ENCODE data around the gene CEP164. TPM values are rescaled to one million over a fixed set of nuclear protein-coding genes. Genes with fewer than 3 reads are reported as not detected.

Gene CEP164
- total RNA-seq, 1 donor from 2014 or later: 5.9 TPM

DNA sequence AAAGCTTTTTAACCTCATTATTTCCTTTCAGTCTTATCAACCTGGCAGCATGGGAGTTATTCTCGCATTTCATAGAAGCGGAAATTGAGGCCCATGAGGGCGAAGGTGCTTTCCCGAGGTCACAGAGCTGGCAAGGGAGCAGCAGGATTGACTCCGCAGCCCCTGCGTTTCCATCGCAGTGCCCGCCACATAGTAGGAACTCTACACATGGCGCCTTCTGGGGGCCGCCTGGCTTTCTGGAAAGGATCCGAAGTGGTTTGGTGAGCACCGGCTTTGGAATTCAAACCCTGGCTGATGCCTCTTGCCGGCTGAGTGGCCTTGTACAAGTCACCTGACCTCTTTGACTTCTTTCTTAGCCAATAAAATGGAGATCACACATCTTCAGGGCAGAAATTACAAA is 93.4 kb downstream of the CEP164 start:
- Histone ChIP-seq H3K9me3 (replicated peaks) (no peaks in the 10 kb centered on the region), H3K4me1 (no peaks in the 10 kb centered on the region), H3K4me3 (no peak overlapping the region), H3K36me3 (no peaks in the 10 kb centered on the region), H3K27ac (replicated peaks) (no peak overlapping the region), H3K27me3 (ENCODE audit: low read depth) (peaks cover 41% of the 10 kb centered on the region)
- TF ChIP-seq, protein P1, sequence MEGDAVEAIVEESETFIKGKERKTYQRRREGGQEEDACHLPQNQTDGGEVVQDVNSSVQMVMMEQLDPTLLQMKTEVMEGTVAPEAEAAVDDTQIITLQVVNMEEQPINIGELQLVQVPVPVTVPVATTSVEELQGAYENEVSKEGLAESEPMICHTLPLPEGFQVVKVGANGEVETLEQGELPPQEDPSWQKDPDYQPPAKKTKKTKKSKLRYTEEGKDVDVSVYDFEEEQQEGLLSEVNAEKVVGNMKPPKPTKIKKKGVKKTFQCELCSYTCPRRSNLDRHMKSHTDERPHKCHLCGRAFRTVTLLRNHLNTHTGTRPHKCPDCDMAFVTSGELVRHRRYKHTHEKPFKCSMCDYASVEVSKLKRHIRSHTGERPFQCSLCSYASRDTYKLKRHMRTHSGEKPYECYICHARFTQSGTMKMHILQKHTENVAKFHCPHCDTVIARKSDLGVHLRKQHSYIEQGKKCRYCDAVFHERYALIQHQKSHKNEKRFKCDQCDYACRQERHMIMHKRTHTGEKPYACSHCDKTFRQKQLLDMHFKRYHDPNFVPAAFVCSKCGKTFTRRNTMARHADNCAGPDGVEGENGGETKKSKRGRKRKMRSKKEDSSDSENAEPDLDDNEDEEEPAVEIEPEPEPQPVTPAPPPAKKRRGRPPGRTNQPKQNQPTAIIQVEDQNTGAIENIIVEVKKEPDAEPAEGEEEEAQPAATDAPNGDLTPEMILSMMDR (IDR thresholded peaks at IDR 0.05; ENCODE audit: borderline replicate concordance): no peak
- DNase-seq: no peak
- intact Hi-C loops (cut with micrococcal nuclease): loop anchor here (5.0 kb wide), 1 partner anchor 396 kb away; no protein-coding TSS in a partner anchor

DNA sequence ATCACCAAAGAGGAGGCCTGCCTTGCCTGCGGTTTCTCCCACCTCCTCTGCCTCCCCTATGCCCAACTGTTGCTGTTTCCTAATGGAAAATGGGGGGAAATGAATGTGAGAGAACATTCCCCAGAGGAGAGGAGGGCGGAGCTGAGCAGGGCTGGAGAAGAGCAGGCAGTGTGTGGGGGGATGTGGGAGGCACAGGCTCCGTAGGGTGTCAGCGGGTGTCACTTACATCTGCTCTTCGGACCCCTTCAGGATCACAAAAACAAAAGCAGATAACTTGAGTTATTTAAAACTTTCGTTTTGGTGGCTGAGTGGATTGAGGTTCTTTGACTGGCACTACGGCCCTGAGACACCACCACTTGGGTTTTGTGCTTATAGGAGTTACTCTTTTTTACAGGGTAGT is 93.8 kb downstream of the CEP164 start:
- TF ChIP-seq, protein P1 (IDR thresholded peaks at IDR 0.05; ENCODE audit: borderline replicate concordance): no peak
- intact Hi-C loops (cut with micrococcal nuclease): loop anchor here (5.0 kb wide), 1 partner anchor 396 kb away; no protein-coding TSS in a partner anchor
- no peak for DNase-seq
- no peak overlapping the region for H3K4me3 ChIP-seq
- no peak overlapping the region for H3K27ac ChIP-seq (replicated peaks)
- H3K9me3 ChIP-seq (replicated peaks): no peaks in the 10 kb centered on the region
- H3K27me3 ChIP-seq (ENCODE audit: low read depth): peaks cover 38% of the 10 kb centered on the region
- peaks cover 4% of the 10 kb centered on the region for H3K4me1 ChIP-seq
- no peaks in the 10 kb centered on the region for H3K36me3 ChIP-seq

DNA sequence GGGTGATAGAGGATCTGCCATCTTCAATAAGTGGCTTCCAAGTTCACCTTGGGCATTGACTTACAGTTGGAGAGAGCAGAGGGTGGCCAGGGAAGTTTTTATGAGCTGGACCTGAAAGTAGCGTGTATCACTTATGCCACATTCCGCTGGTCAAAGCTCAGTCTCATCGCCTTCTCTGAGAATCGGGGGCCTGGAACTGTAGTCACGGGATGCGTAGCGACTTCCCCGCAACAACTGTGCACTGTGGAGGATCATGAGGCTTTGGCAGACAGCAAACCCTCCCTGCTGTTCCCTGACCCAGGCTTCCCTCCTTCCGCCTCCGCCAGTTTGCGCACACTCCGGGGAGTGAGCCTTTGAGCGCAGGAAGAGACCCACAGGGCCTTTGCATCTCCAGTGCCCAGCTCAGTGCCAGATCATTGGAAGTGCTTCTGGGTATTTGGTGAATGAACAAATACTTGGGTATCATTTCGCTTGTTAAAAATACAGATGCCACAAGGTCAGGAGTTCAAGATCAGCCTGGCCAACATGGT is 95.5 kb downstream of the CEP164 start:
- Histone ChIP-seq H3K9me3 (replicated peaks) (no peaks in the 10 kb centered on the region), H3K27ac (replicated peaks) (no peak overlapping the region), H3K4me3 (no peak overlapping the region), H3K4me1 (peaks cover 5% of the 10 kb centered on the region), H3K27me3 (ENCODE audit: low read depth) (peaks cover 26% of the 10 kb centered on the region), H3K36me3 (no peaks in the 10 kb centered on the region)
- no peak for DNase-seq
- intact Hi-C loops (cut with micrococcal nuclease): loop anchor here (5.0 kb wide), 1 partner anchor 394 kb away; no protein-coding TSS in a partner anchor
- TF ChIP-seq, protein P1 (IDR thresholded peaks at IDR 0.05; ENCODE audit: borderline replicate concordance): no peak

DNA sequence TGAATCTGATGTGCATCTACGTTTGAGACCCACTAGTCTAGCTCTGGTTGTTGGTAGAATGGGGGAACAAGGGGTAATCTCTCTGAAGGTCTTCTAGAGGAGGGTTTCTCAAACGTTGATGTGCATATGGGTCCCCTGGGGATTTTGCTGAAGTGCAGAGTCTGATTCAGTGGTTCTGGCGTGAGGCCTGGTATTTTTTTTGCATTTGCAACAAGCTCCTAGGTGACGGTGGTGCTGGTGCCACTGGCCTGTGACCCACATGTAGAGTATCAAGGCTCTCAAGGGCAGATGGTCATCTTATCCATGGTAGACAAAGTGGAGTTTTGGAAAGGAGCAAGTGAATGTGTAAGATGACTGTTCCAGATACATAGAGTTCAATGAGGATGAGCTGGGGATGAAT is 97.1 kb downstream of the CEP164 start:
- Histone ChIP-seq H3K27ac (replicated peaks) (no peak overlapping the region), H3K27me3 (ENCODE audit: low read depth) (peaks cover 11% of the 10 kb centered on the region), H3K4me1 (peaks cover 5% of the 10 kb centered on the region), H3K4me3 (no peak overlapping the region), H3K9me3 (replicated peaks) (no peaks in the 10 kb centered on the region), H3K36me3 (no peaks in the 10 kb centered on the region)
- intact Hi-C loops (cut with micrococcal nuclease): loop anchor here (5.0 kb wide), 1 partner anchor 393 kb away; no protein-coding TSS in a partner anchor
- TF ChIP-seq, protein P1 (IDR thresholded peaks at IDR 0.05; ENCODE audit: borderline replicate concordance): no peak
- DNase-seq: no peak

DNA sequence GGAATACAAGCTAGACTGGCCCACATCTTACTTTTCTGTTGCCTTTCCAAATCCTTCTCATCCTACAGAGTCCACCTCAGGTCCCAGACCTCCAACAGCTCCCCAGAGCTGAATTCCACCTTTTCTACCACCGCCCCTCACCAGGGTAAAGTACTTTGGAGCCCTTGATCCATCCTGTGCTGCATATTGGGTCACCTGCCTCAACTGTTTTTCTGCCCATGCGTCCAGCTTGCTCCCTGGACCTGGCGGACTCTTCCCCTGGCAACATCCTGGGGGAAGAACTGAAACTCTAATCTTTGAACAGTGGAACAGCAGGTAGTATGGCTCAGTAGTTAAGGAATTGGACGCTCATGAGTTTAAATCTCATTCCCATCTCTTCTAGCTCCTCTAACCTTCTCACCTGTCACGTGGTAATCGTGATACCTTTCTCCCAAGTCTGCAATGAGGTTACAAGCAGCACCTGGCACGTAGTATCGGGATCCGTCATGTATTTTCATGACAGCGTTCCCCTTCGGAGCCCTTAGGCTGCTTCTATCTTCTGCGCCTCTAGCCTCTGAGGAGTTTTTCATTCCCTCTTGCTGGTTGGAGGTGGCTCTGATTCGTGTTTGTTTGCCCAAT is 98.1 kb downstream of the CEP164 start:
- no peaks in the 10 kb centered on the region for H3K9me3 ChIP-seq (replicated peaks)
- no peak overlapping the region for H3K27ac ChIP-seq (replicated peaks)
- intact Hi-C loops (cut with micrococcal nuclease): no loop called here
- H3K4me1 ChIP-seq: peaks cover 5% of the 10 kb centered on the region
- no peaks in the 10 kb centered on the region for H3K36me3 ChIP-seq
- DNase-seq: no peak
- H3K4me3 ChIP-seq: no peak overlapping the region
- TF ChIP-seq, protein P1 (IDR thresholded peaks at IDR 0.05; ENCODE audit: borderline replicate concordance): no peak
- peaks cover 3% of the 10 kb centered on the region for H3K27me3 ChIP-seq (ENCODE audit: low read depth)

Measured in left ventricle myocardium inferior (tissue), 1 donor.